Vagina (tissue), 2 donors: Measurements from ENCODE around the gene EIPR1. TPM values are rescaled to one million over a fixed set of nuclear protein-coding genes. Genes with fewer than 3 reads are reported as not detected.

Experiments used
- DNase-seq, 2 donors: peaks; one replicate each; pipeline ENCODE4 v3.0.0-alpha.2; 2017; ENCODE audit errors: extremely low spot score in 2 of 2
- H3K27ac ChIP-seq: fragments of 200-600 bp; sonication (generic); one replicate; pipeline ENCODE4 v1.5.1; 2019
- H3K27me3 ChIP-seq: fragments of 200-600 bp; sonication (generic); one replicate; pipeline ENCODE4 v1.5.1; 2019
- H3K36me3 ChIP-seq, 2 donors: fragments of 200-600 bp; sonication (generic); one replicate each; pipeline ENCODE4 v1.5.1; 2017 to 2019
- H3K4me1 ChIP-seq: fragments of 200-600 bp; sonication (generic); one replicate; pipeline ENCODE4 v1.5.1; 2019
- H3K4me3 ChIP-seq, 2 donors: fragments of 200-600 bp; sonication (generic); 1 replicate in 1 of 2; 2 replicates in 1 of 2; pipeline ENCODE4 v1.5.1; 2016 to 2019
- H3K9me3 ChIP-seq: fragments of 200-600 bp; sonication (generic); one replicate; pipeline ENCODE4 v1.5.1; 2019
- POLR2A ChIP-seq, 2 donors: fragments of 450-650 bp; IDR thresholded peaks; one replicate each; pipeline ENCODE4 v1.6.1; 2017; ENCODE audit warnings: antibody characterized with exemption in 2 of 2, mild to moderate bottlenecking in 2 of 2, moderate library complexity in 2 of 2
- POLR2AphosphoS5 ChIP-seq, 2 donors: sonication (generic); formaldehyde crosslinking; IDR thresholded peaks; one replicate each; pipeline ENCODE4 v1.9.0; 2017; ENCODE audit warnings: antibody characterized with exemption in 2 of 2, mild to moderate bottlenecking in 2 of 2, low read depth in 1 of 2; ENCODE audit not compliant: insufficient read depth in 1 of 2
- intact Hi-C: fragments of 100-400 bp; cut with DNase I; formaldehyde crosslinking; loops from one replicate; pipeline ENCODE4 v1.15.1; 2023
- total RNA-seq: library from RNA; depleted of rRNA; stranded (reverse); fragments of >200 nt; gene quantifications from one replicate; pipeline ENCODE4 v1.2.3, GENCODE V29; 2016
- TF ChIP-seq, protein P1 (sequence below), 3 experiments: fragments of 450-650 bp in 2 of 3; fragments of 200-600 bp in 1 of 3; sonication (generic) in 1 of 3; IDR thresholded peaks; one replicate each; pipeline ENCODE4 v1.5.1; 2017 to 2019; ENCODE audit warnings: antibody characterized with exemption in 3 of 3, mild to moderate bottlenecking in 2 of 3, moderate library complexity in 2 of 3

The EIPR1 gene
- total RNA-seq, 1 donor from 2014 or later = 39.8 TPM

GRCh38 chr2:3324036-3324386, 53.6 kb downstream of the EIPR1 start:
- no peaks in the 10 kb centered on the region for H3K36me3 ChIP-seq
- H3K27me3 ChIP-seq = no peaks in the 10 kb centered on the region
- H3K9me3 ChIP-seq = no peaks in the 10 kb centered on the region
- no peak overlapping the region for H3K4me3 ChIP-seq
- no peak overlapping the region for H3K27ac ChIP-seq
- intact Hi-C loops = no loop called here
- no peak for DNase-seq
- no peak for TF ChIP-seq POLR2AphosphoS5 (IDR thresholded peaks at IDR 0.05; ENCODE audit: insufficient read depth in 1 of 2, low read depth in 1 of 2)
- TF ChIP-seq POLR2A (IDR thresholded peaks at IDR 0.05) = no peak
- TF ChIP-seq, protein P1, sequence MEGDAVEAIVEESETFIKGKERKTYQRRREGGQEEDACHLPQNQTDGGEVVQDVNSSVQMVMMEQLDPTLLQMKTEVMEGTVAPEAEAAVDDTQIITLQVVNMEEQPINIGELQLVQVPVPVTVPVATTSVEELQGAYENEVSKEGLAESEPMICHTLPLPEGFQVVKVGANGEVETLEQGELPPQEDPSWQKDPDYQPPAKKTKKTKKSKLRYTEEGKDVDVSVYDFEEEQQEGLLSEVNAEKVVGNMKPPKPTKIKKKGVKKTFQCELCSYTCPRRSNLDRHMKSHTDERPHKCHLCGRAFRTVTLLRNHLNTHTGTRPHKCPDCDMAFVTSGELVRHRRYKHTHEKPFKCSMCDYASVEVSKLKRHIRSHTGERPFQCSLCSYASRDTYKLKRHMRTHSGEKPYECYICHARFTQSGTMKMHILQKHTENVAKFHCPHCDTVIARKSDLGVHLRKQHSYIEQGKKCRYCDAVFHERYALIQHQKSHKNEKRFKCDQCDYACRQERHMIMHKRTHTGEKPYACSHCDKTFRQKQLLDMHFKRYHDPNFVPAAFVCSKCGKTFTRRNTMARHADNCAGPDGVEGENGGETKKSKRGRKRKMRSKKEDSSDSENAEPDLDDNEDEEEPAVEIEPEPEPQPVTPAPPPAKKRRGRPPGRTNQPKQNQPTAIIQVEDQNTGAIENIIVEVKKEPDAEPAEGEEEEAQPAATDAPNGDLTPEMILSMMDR (IDR thresholded peaks at IDR 0.05) = no peak
- no peaks in the 10 kb centered on the region for H3K4me1 ChIP-seq

GRCh38 chr2:3323360-3324035, 54.1 kb downstream of the EIPR1 start:
- H3K4me3 ChIP-seq = no peak overlapping the region
- no peaks in the 10 kb centered on the region for H3K27me3 ChIP-seq
- H3K27ac ChIP-seq = no peak overlapping the region
- H3K36me3 ChIP-seq = no peaks in the 10 kb centered on the region
- no peaks in the 10 kb centered on the region for H3K4me1 ChIP-seq
- H3K9me3 ChIP-seq = no peaks in the 10 kb centered on the region
- intact Hi-C loops = no loop called here
- no peak for TF ChIP-seq POLR2AphosphoS5 (IDR thresholded peaks at IDR 0.05; ENCODE audit: insufficient read depth in 1 of 2, low read depth in 1 of 2)
- no peak for TF ChIP-seq POLR2A (IDR thresholded peaks at IDR 0.05)
- TF ChIP-seq, protein P1 (IDR thresholded peaks at IDR 0.05) = no peak
- no peak for DNase-seq

DNA sequence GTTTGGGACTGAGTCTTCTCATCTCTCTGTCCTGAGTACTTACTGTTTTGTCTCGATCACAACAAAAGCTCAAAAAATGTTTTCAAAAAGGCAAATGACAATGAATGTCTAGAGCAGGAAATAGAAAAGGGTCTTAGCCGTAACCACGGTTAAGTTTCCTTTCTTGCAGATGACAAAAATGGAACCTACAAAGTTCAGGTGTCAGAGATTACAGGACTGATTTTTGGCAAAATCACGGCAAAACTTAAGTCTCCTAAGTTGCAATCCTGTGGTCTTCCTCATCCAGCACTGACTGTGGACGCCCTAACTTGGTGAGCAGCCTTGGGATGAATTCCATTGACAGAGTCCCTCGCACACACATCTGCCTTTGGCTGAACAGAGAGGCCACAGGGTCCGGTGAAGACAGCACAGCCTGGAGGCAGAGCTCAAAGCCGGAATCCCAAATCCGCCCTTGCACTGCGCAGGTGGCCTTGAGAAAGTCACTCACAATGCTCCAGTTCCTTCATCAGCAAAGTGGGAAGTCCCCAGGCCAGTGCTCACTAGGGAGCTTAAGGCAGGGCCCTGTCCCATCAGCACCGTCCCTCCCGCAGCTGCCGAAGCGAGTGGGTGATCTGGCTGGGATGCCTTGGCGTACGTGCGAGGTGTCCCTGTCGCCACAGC, 55.2 kb downstream of the EIPR1 start:
- H3K36me3 ChIP-seq = no peaks in the 10 kb centered on the region
- H3K4me1 ChIP-seq = no peaks in the 10 kb centered on the region
- intact Hi-C loops = no loop called here
- TF ChIP-seq POLR2A (IDR thresholded peaks at IDR 0.05) = no peak
- TF ChIP-seq, protein P1 (IDR thresholded peaks at IDR 0.05) = no peak
- TF ChIP-seq POLR2AphosphoS5 (IDR thresholded peaks at IDR 0.05; ENCODE audit: insufficient read depth in 1 of 2, low read depth in 1 of 2) = no peak
- H3K9me3 ChIP-seq = no peaks in the 10 kb centered on the region
- no peaks in the 10 kb centered on the region for H3K27me3 ChIP-seq
- no peak overlapping the region for H3K4me3 ChIP-seq
- no peak overlapping the region for H3K27ac ChIP-seq
- no peak for DNase-seq

- intact Hi-C loops = no loop called here
- DNase-seq = no peak
- H3K27me3 ChIP-seq = no peaks in the 10 kb centered on the region
Observed at GRCh38 chr2:3321825-3322224, 55.8 kb downstream of the EIPR1 start.

DNA sequence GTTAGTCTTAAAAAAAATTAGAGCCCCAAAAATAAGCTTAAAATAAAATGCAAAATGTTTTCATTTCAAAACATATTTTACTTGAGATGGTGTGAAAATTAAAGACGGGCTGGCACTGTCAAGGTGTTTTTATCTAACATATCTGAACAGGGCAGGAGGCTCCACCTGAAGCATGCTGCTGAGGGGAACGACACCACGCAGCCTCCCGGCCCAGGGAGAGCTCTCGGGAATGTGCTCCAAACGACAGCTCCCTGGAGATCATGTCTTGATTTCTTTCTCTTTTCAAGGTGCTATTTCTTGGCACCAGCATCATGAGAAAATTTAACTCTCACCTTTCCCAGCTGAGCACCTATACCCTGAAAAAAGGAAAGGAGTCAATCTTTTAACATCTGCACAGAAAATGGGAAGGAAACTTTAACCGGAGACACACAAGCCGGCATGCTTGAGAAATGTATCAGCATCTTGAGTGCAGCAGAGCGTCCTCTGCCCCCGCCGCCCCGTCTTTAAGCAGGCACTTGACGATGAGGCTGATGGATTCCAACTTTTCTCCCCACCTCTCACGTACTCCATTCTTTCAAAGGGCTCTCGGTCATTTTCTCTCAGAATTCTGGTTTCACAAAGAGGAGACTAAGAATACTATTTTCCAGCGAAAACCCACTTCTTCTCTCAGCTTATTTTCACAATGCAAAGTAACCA, 56.6 kb downstream of the EIPR1 start:
- H3K36me3 ChIP-seq = no peaks in the 10 kb centered on the region

More at GRCh38 chr2:3321825-3322224, 55.8 kb downstream of the EIPR1 start:
- Histone ChIP-seq H3K36me3 (no peaks in the 10 kb centered on the region), H3K9me3 (no peaks in the 10 kb centered on the region), H3K4me1 (no peaks in the 10 kb centered on the region), H3K27ac (no peak overlapping the region), H3K4me3 (no peak overlapping the region)
- TF ChIP-seq POLR2A (IDR thresholded peaks at IDR 0.05) = no peak

More for the DNA sequence above, 56.6 kb downstream of the EIPR1 start:
- no peak overlapping the region for H3K27ac ChIP-seq
- intact Hi-C loops = no loop called here
- no peak for TF ChIP-seq POLR2A (IDR thresholded peaks at IDR 0.05)
- TF ChIP-seq, protein P1 (IDR thresholded peaks at IDR 0.05) = no peak
- TF ChIP-seq POLR2AphosphoS5 (IDR thresholded peaks at IDR 0.05; ENCODE audit: insufficient read depth in 1 of 2, low read depth in 1 of 2) = no peak
- no peaks in the 10 kb centered on the region for H3K27me3 ChIP-seq
- H3K4me1 ChIP-seq = no peaks in the 10 kb centered on the region
- H3K4me3 ChIP-seq = no peak overlapping the region
- H3K9me3 ChIP-seq = no peaks in the 10 kb centered on the region
- DNase-seq = no peak
